NCI-H1436 (cell line): ENCODE data around the gene NLRC3.
A peak's percentile ranks its signal among the peaks of the same experiment; 100 is the strongest.
"Not testable (repeated sequence)": the region's sequence is repeated elsewhere in the genome, so short reads cannot be mapped to it uniquely, and the experiment has no call there.

Source experiments
- DNase-seq: peaks from one replicate; lab custom pipeline; 2025; lab: John Stamatoyannopoulos, UW

Gene NLRC3

GRCh38 chr16:3577302-3577752 is at the start of gene NLRC3:
Gene NLRC3, minus strand, starts transcription at chr16:3577403. Its CDS starts 12,367 bp downstream, at chr16:3565036.
- DNase-seq, result no peak

GRCh38 chr16:3625911-3626732 is 48.9 kb upstream of the NLRC3 start:
- no peak for DNase-seq

- no peak for DNase-seq
These were observed 48.1 kb upstream of the NLRC3 start for GRCh38 chr16:3625331-3625730.

- DNase-seq, result no peak
These were observed 46.4 kb upstream of the NLRC3 start for GRCh38 chr16:3623642-3624041.

GRCh38 chr16:3618769-3619141 is 41.6 kb upstream of the NLRC3 start:
- DNase-seq, result no peak

GRCh38 chr16:3612510-3613466 is 35.6 kb upstream of the NLRC3 start:
- DNase-seq, result no peak

GRCh38 chr16:3611146-3611975 is 34.2 kb upstream of the NLRC3 start, which contains the start of gene SLX4:
Gene SLX4, minus strand, starts transcription at chr16:3611606. Its CDS starts 2,642 bp downstream, at chr16:3608964.
- DNase-seq, result peak; percentile 93

- DNase-seq, result no peak
These were observed 33.5 kb upstream of the NLRC3 start for GRCh38 chr16:3610698-3611145.

- no peak for DNase-seq
These were observed 32.9 kb upstream of the NLRC3 start for GRCh38 chr16:3609895-3610697.

- DNase-seq, result not testable (repeated sequence)
These were observed 31.8 kb upstream of the NLRC3 start for GRCh38 chr16:3608976-3609375.

GRCh38 chr16:3608069-3608468 is 30.9 kb upstream of the NLRC3 start:
- DNase-seq, result no peak

GRCh38 chr16:3607634-3608033 is 30.4 kb upstream of the NLRC3 start:
- DNase-seq, result no peak

- DNase-seq, result no peak
These were observed 30.0 kb upstream of the NLRC3 start for GRCh38 chr16:3607161-3607560.

- DNase-seq, result no peak
These were observed 29.2 kb upstream of the NLRC3 start for GRCh38 chr16:3606441-3606840.

GRCh38 chr16:3602320-3602653 is 25.1 kb upstream of the NLRC3 start:
- DNase-seq, result no peak

- DNase-seq, result no peak
These were observed 24.6 kb upstream of the NLRC3 start for GRCh38 chr16:3601614-3602319.

- no peak for DNase-seq
These were observed 22.7 kb upstream of the NLRC3 start for GRCh38 chr16:3599922-3600321.

- DNase-seq, result no peak
These were observed 21.9 kb upstream of the NLRC3 start for GRCh38 chr16:3599121-3599520.

- DNase-seq, result no peak
These were observed 21.0 kb upstream of the NLRC3 start for GRCh38 chr16:3598236-3598635.

- DNase-seq, result no peak
These were observed 20.5 kb upstream of the NLRC3 start for GRCh38 chr16:3597676-3598075.
